ENCODE data around the gene CDHR2.
A peak's percentile ranks its signal among the peaks of the same experiment; 100 is the strongest.

CDHR2 gene

DNA sequence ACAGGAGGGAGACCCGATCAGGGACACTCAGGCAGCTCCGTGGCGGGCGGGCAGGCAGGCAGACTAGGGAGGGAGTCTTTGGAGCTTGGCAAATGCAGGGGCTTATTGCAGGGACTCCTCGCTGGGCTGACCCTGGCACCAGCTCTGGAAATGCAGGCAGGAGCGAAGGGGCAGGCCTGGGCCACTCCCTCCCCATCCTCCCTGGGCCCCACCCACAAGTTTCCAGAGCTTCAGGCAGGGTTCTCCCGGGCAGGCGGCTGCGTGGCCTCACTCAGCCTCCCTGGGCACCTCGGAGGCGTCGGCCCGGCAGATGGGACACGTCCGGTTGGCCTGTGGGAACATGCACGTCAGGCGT lies 20.4 kb upstream of the CDHR2 start:
- DNase-seq: no peak

DNA sequence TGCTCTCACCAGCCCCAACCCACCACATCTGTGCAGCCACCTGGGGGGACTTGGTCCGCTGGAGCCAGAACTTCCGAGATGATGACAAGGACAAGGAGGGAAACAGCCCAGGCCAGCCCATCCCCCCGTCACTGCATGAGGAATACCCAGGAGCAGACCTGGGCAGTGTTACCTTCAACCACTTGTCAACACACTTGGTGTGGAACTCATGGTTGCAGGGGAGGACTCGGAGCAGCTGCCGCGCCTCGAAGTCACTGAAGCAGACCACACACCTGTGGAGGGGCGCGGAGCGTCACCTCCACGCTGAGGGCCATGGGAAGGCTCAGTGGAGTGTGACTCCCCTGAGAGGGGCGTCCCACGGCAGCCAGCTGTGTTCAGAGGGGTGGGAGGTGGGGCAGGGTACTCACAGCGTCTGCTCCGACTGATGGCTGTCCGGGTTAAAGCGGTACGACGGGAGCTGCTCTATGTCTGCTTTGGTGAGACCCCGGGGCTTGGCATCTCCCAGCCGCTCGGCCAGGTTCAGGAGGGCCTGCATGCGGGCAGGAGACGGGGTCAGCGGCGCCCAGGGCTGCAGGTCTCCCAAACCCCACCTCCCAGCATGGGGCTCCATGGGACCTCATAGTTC lies 19.9 kb upstream of the CDHR2 start:
- DNase-seq: no peak

DNA sequence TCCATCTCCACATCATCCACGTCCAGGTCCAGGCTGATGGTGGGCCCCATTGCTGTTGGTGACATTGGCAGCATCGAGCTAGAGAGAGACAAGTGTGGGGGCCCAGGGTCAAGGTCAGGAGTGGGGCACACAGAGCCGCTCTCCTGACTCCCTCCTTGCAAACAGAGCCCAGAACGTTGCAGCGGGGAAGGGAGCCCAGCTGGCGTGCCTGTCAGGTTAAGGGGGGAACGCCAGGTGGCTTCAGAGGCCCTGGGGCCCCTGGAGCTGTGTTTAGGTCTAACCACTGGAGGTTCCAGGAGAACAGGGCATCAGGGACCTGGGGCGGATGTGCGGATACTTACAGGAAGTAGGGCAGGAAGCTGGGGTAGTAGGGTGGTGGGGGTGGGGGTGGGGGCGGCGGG lies 19.4 kb upstream of the CDHR2 start:
- no peak for DNase-seq

DNA sequence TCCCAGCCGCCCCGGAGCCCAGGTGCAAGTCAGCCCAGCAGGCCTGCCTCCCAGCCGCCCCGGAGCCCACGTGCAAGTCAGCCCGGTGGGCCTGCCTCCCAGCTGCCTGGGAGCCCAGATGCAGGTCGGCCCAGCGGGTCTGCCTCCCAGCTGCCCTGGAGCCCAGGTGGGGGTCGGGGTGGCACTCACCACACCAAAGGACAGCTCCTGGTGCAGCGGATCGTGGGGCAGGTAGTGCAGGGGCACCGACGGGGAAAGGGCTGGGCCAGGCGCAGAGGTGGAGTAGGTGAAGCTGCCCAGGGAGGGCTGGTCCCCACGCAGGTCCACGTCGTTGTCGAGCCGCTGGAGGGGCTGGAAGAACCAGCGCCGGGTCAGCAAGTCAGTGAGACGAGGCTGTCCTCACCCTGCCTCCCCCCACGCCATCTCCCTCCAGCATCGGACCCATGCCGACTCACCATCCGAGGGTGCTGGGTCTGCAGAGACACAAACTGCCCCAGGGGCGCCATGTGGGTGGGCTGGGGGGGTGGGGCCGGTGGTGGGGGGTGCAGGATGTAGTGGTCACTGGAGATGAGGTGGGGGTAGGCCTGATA lies 18.7 kb upstream of the CDHR2 start:
- DNase-seq: no peak

DNA sequence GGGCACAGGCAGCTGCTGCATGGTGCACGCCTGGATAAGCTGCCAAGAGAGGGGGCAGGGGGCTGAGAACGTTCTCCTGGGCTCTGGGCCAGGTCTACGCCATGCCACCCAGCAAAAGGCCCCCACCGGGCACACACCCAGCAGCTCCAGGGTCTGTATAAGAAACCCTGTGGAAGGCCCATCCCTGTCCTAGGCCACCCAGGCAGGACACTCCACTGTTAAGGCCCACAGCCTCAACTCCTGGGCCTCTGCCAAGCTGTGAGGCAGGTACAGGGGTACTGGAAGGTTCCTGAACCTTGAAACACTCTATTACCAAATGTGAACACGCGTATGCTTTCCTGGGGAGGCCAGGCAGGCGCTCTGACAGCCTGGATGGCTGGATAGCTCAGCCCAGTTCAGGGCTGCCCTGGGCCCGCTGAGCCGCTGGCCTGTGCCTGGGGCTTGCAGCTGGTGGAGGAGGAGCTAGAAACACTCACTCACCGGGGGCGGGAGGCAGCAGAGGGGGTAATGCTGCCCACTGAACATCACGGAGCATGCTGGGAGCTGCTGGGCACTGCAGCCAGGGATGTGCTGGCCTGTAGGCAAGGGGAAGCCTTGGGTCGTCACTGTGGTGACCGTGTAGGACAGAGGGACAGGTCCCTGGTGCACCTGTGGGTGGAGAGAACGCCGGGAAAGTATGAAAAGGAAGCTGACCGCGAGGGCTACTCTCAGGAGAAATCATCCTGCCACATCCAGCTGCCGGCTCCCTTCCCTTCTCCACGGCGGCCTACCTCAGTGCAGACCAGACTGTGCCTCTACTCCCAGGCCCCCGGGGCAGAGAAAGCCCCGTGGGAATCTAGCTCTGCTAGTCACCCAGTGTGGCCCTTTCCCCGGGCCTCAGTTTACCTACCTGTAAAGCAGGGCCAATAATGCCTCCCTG lies 17.9 kb upstream of the CDHR2 start:
- DNase-seq: peak; percentile 65

DNA sequence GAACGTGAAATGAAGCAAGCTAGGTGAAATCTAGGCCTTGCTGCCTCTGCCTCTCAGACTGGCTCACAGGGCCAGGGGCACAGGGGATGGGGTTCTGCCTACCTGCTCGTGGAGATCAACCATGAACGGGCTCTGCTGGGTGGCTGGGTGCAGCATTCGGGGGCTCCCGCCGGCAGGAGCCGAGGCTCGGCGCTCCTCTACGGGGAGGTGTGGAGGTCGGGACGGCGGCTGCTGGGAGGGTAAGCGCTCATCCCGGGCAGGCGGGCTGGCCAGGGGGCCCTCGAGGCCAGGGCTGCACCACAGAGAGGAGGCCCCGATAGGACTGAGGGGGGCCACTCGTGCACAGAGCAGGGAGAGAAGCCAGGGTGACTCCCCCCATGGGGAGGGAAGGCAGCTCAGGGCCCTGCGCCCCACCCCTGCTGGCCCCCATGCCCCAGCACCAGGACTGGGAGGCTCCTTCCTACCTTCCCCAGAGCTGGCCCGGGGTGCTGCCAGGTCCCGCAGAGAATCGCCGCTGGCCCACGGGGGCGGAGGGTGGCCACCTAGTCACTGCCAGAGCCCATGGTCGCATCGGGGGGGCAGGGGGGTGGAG lies 17.1 kb upstream of the CDHR2 start:
- DNase-seq: no peak

DNA sequence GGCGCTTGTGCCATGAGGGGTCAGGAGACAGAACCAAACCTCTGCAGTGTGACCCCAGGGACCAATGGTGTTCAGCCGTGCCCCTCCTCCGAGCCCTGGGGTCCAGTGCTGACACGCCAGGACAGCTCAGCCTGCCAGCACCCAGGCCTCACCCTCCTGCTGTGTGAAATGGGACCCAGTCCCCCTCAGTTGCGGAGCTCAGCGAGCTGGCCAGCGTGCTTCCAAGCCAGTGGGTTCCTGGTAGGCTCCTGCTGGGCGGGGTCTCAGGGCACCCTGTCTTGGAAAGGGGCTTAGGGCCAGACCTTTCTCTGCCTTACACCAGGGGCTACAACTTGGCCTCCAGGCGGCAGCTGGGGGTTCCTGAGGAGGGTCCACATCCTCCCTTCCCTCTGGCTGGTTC lies 16.3 kb upstream of the CDHR2 start:
- DNase-seq: no peak

DNA sequence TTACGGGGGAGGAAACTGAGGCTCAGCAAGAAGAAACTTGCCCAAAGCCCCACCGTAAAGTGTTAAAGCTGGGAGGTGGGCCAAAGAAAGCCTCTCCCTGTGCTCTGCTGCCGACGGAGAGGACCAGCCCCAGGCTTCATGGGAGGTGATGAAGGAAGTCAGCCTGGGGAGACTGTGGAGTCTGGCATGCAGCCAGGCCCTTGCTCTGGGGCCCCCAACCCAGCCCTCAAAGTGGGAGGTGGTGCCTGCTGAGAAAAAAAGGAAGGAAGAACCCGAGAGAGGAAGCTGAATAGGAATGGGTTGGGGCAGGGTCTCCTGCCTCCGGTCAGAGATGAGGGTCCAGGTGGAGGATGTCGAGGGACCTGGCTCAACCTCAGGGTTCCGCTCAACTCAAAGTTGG lies 15.8 kb upstream of the CDHR2 start:
- no peak for DNase-seq

DNA sequence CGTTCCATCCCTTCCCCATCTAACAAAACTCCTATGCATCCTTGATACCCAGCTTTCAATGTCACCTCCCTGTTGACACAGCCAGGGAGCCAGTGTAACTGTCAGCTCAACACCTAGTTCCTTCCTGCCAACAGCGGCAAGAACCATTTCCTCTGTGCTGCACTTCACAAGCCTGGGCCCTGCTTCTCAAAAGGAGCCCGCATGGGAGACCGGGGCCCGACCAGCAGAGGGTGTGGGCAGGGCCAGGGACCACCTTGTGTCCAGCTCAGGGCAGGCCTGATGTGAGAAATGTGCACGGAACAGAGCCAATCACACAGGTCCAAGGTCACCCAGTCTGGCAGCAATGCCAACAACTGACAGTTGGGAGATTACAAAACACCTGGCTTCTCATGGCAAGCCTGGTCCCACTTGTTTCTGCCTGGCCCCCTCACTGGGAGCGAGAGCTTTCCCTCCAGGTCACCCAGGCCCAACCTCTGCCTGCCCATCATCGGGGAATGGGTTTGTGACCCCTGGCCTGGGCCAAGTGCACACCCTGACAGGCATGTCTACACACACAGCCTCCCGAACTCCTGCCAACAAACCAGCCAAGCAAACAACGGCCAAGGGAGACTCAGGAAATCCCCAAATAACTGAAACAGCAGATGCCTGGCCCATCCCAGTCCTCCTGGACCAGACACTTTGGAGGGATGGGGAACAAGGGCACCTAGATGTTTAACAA lies 15.1 kb upstream of the CDHR2 start:
- DNase-seq: no peak

DNA sequence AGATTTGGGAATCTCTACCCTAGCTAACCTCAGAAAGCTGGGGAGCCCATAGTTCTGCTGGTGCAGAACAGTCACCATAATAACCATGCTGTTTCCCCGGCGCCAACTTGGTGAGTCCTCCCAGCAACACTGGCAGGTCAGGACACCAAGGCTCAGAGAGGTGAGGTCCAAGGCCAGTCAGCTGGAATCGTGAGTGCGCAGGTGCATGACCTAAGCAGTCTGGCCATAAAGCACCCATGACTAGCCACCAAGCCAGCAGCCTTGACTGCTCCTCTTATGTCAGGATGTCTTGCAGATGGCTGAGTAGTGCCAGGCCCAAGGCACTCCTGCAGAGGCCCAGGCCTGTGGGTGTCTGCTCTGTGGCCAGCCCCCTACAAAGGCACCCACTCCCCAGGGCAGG lies 14.5 kb upstream of the CDHR2 start:
- DNase-seq: no peak

DNA sequence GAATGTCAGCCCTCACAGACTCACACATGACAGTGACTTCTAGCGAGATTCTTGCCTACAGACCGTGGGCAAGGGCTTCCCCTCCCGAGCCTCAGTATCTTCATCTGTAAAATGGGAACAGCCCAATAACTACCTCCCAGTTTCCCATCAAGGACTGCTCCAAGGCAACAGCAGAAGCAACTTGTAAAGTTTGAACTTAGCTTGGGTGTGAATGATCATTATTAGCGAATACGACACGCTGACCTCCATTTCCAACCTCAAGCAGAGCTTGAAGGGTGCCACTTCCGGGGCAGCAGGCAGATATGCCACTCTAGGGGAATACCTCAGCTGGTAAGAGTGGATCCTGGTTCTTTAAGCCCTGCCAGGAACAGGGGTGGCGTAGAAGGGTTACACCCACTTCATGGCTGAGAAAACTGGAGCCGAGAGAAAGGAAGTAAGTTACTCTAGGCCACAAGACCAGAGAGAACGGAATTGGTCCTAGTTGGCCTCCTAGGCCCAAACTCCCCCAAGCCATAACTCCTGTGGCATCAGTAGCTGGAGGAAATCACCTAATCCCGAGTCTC lies 14.0 kb upstream of the CDHR2 start:
- DNase-seq: no peak

DNA sequence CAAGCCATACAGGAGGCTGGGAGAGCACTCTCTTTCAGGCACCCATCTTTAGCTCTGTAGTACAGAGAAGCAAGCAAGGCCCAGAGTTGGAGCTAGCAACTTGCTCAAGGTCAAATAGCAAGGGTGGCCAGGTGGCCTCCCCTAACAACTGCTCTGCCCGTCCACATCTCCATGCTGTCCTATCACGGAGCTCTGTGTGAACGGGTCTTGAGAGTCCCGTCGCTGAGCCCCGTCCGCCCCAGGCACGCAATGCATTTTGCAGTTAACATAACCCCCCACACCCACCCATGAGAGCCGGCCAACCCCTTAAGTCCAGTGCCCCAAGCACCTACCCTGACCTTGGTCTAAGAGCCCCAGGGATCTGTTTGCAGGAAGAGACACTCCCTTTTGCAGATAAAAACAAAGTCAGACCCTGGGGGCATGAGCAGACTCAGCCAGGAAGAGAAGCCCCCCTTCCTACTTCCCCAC lies 13.4 kb upstream of the CDHR2 start:
- no peak for DNase-seq

DNA sequence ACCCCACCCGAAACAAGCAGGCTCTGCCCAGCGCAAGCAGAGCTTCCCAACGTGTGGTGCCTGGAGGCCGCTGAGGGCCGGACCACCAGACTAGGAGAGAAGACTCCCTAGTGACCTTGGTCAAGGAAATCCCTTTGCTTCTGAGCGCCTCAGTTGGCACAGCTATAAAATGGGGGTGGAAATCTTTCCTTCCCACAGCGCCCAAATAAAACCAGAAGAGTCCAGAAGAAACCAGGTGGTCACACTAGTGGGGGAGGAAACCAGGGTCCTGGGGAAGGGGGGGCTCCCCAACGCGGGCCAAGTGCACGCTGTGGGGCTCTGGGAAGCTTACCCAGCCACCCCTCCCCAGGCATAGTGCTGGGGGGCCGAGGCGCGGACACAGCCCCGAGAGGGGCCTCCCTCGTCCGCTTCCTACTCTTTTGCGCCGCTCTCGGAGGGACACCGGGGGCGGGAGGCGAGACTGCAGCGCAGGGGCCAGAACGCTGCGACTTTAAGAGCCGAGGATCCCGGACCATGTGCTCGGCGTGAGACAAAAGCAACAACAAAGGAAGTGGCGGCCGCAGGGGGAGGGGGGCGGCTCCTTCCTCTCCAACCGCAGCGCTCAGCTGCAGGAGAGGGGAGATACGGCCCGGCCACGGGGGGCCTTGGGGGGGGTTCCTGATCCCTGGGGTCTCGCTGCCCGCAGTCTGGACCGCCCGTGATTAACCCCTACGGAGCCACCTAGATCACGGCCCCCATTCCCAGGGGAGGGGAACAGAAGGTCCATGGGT lies 12.8 kb upstream of the CDHR2 start:
- DNase-seq: peak; percentile 93

DNA sequence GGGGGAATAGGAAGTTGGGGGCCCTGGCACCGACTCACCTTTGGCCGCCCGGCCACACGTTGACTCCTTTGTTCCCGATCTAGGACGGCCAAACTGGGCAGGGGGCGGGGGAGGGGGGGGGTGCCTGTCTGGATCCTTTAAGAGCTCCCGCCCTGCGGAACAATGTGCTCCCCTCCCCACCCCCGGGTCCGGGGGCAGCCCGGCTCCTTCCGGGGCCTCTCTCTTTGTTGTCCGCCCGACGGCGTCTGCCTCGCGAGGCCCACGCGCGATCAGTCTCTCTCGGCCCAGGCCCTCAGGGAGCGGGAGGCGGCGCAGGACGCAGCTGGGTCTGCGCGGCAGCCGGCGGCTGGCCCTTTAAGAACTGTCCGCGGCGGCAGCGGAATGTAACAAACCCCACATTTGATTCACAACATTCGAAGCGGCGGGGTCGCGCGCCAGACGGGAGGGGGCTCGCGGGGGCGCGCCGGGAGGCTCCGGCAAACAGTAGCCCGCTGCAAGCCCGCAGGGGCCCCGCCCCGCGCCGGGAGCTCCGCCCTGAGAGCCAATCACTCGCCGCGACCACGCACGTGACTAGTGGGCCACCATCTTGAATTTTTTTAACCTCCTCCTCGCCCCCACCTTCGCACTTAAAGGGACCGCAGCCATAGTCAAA lies 12.1 kb upstream of the CDHR2 start, which contains the start of gene RNF44:
TSS of gene RNF44 (minus strand) at position 501 of the 652 bp plus-strand sequence. CDS start 4,930 bp downstream, outside the sequence.
- peak; percentile 96 for DNase-seq

DNA sequence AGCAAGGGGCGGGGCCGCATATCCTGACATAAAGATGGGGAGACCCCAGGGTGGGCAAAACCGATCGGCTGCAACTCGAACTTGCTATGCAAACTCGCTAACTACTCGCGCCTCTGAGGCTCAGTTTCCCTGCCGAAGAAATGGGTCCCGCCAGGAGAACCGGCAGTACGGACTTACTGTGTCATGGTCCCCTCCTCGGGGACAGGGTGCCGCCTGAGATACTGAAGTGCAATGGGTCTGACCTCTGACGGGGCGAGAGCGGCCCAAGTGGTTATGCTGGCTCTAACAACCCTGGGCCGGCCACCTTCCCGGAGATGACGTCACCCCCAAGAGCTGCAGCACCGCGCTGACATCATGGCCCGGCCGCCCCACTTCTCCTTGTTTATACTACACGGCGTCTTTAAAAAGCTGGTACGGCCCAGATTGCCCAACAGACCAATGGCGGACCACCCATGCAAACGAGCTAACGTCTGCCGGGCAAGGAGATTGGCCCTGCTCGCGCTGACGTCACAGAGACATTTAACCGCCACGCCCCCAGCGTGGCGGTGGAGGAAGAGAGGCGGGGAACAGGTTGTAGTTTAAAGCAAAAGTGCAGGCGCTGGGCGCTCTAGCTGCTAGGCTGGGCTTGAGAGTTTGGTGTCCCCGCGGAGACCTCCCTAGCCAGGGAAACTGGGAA lies 11.4 kb upstream of the CDHR2 start:
- peak; percentile 86 for DNase-seq

DNA sequence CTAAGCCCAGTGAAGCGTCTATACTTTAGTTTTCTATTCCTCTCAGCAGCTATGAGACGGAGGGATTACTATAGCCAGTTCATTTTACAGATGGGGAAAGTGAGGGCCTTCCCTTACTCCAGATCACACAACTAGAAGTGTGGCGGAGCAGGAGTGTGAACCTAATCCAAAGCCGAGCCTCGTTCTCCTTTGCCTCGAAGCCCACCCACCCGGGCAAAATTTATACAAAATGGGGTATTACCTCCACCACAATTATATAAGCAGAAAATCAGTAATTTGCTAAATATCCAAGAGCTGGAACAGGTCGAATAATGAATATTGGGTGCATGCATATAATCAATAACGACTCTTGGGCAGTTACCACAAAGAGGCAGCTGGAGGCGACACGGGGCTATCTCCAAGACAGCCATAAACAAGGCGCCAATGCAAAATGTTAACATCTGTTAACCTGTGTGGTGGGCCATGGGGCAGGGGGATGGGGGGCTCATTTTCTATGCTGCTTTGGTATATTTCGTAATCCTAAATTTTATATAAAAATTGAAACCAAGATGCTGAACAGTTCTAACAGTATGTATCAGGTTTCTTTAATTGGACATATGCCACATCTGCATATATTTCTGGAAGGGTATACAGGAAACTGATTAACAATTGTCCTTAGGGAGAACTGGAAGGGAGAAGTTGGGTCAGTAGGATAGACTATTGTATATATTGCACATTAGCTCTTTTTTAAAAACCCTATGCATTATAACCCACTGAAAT lies 10.7 kb upstream of the CDHR2 start:
- no peak for DNase-seq

DNA sequence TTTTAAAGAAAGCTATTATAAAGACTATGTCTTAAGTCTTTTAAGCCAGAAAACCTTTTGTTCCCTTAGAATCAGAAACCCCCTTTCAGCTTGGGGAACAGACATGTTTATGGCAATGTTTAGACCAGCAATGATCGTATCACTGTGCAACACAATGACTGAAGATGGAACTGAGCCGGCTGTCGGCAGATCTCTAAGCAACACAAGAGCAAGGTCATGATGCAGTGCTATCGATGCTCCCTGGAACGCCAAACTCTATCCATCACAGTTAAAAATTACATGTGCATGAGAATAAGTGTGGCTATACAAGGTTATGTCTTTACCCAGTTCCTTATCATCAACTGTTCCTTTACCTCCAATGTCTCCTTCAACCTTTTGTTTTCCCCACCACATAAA lies 10.2 kb upstream of the CDHR2 start:
- no peak for DNase-seq

DNA sequence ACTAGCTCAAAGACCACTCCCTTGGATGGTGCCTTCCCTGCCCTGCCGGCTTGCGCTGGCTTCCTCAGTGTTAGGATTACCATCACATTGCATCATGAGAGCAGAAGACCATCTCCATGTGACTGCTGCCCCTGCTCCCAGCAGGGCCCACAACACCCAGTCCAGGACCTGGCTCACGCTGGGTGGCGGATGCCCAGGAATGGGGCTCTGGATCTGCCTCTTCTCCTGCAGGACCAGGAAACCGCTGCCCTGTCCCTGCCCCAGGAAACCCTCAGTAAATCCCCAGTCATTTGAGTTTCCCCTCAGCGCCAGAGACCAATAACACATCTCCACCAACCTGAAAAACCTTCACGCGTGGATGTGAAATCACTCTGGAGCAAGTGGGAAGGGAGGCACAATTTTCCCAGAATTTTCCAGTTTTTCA lies 8.7 kb upstream of the CDHR2 start:
- DNase-seq: no peak

DNA sequence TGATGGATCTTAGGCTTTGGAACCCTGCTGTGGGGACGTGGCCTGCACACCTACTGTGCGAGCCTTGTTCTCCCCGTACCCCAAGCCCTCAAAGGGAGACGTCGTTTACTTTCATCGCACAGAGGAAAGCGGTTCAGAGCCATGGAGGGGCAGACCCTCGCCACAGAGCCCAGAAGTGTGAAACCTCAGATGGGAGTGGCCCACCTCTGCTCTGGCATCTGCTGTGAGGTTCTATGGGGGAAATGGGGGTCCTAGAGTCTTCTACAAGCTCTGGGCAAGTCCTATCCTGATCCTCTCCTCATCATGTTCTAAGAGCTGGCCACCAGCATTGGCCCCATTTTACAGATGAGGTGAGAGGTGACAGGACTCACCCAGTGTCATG lies 8.2 kb upstream of the CDHR2 start:
- DNase-seq: no peak
